ENCODE data around the gene NTM.

Gene NTM

GRCh38 chr11:131514062-131514461 is 143.6 kb downstream of the NTM start:
- H2BK120ac ChIP-seq (ENCODE audit: low read depth, low read length), result no peak overlapping the region
- H3K9me3 ChIP-seq (ENCODE audit: control insufficient read depth, low read length), result no peaks in the 10 kb centered on the region
- H4K8ac ChIP-seq (ENCODE audit: low read length), result no peak overlapping the region
- peaks cover 0 to 20% of the 10 kb centered on the region in 2 experiments for H3K27me3 ChIP-seq (ENCODE audit: control insufficient read depth in 1 of 2, insufficient read depth in 1 of 2, low read length in 2 of 2)
- no peak overlapping the region for H4K91ac ChIP-seq (ENCODE audit: low read length)
- H3K18ac ChIP-seq (ENCODE audit: low read depth in 1 of 2, low read length in 2 of 2), result no peak overlapping the region
- H3K4ac ChIP-seq (ENCODE audit: low read depth in 1 of 2, low read length in 2 of 2), result no peak overlapping the region
- H3K4me1 ChIP-seq (ENCODE audit: control insufficient read depth, insufficient read depth, low read depth, low read length), result no peaks in the 10 kb centered on the region
- H3K4me3 ChIP-seq (ENCODE audit: insufficient read depth in 1 of 2, low read depth in 1 of 2, low read length in 2 of 2), result no peak overlapping the region
- no peak for DNase-seq
- no peak overlapping the region for H2BK12ac ChIP-seq (ENCODE audit: low read length in 2 of 2)
- H2BK5ac ChIP-seq (ENCODE audit: low read depth, low read length, poor library complexity, severe bottlenecking), result no peak overlapping the region
- H3K23ac ChIP-seq (ENCODE audit: low read length in 2 of 2), result no peak overlapping the region
- H3K4me2 ChIP-seq (ENCODE audit: low read length, poor library complexity, severe bottlenecking), result no peak overlapping the region
- no peak overlapping the region for H3K27ac ChIP-seq (ENCODE audit: low read length, poor library complexity, severe bottlenecking)
- H3K9ac ChIP-seq (ENCODE audit: low read length), result no peak overlapping the region
- WGBS, result 61% methylated on average over 3 of the region's 6 CpGs
- H2AK5ac ChIP-seq (ENCODE audit: low read length, severe bottlenecking), result no peak overlapping the region
- no peaks in the 10 kb centered on the region for H3K79me1 ChIP-seq (replicated peaks; ENCODE audit: low read length, poor library complexity, severe bottlenecking)
- H2AFZ ChIP-seq (ENCODE audit: low read depth, low read length), result no peak overlapping the region
- no peak overlapping the region for H3K14ac ChIP-seq (ENCODE audit: low read length in 2 of 2)
- H2BK15ac ChIP-seq (ENCODE audit: low read depth, poor library complexity, severe bottlenecking), result no peak overlapping the region
- H3K36me3 ChIP-seq (ENCODE audit: control insufficient read depth in 1 of 2, insufficient read depth in 2 of 2, low read depth in 1 of 2, low read length in 2 of 2), result no peaks in the 10 kb centered on the region

- Histone ChIP-seq H3K36me3 (ENCODE audit: control insufficient read depth in 1 of 2, insufficient read depth in 2 of 2, low read depth in 1 of 2, low read length in 2 of 2) (no peaks in the 10 kb centered on the region), H3K4ac (ENCODE audit: low read depth in 1 of 2, low read length in 2 of 2) (no peak overlapping the region), H4K8ac (ENCODE audit: low read length) (no peak overlapping the region), H3K23ac (ENCODE audit: low read length in 2 of 2) (no peak overlapping the region), H3K4me2 (ENCODE audit: low read length, poor library complexity, severe bottlenecking) (no peak overlapping the region), H2AK5ac (ENCODE audit: low read length, severe bottlenecking) (no peak overlapping the region), H3K9me3 (ENCODE audit: control insufficient read depth, low read length) (no peaks in the 10 kb centered on the region), H3K27me3 (ENCODE audit: control insufficient read depth in 1 of 2, insufficient read depth in 1 of 2, low read length in 2 of 2) (peaks cover 0 to 4% of the 10 kb centered on the region in 2 experiments), H3K4me3 (ENCODE audit: insufficient read depth in 1 of 2, low read depth in 1 of 2, low read length in 2 of 2) (no peak overlapping the region), H3K79me1 (replicated peaks; ENCODE audit: low read length, poor library complexity, severe bottlenecking) (no peaks in the 10 kb centered on the region), H3K27ac (ENCODE audit: low read length, poor library complexity, severe bottlenecking) (no peak overlapping the region), H3K4me1 (ENCODE audit: control insufficient read depth, insufficient read depth, low read depth, low read length) (no peaks in the 10 kb centered on the region), H2BK5ac (ENCODE audit: low read depth, low read length, poor library complexity, severe bottlenecking) (no peak overlapping the region), H2AFZ (ENCODE audit: low read depth, low read length) (no peak overlapping the region), H3K14ac (ENCODE audit: low read length in 2 of 2) (no peak overlapping the region), H2BK120ac (ENCODE audit: low read depth, low read length) (no peak overlapping the region), H3K18ac (ENCODE audit: low read depth in 1 of 2, low read length in 2 of 2) (no peak overlapping the region), H3K9ac (ENCODE audit: low read length) (no peak overlapping the region), H2BK15ac (ENCODE audit: low read depth, poor library complexity, severe bottlenecking) (no peak overlapping the region), H2BK12ac (ENCODE audit: low read length in 2 of 2) (no peak overlapping the region), H4K91ac (ENCODE audit: low read length) (no peak overlapping the region)
- DNase-seq, result no peak
- no CpG with 5 or more reads among the region's 1 CpG for WGBS
These were observed 148.0 kb downstream of the NTM start for GRCh38 chr11:131518305-131518838.

GRCh38 chr11:131522851-131523250 is 152.4 kb downstream of the NTM start:
- Histone ChIP-seq H3K23ac (ENCODE audit: low read length in 2 of 2) (no peak overlapping the region), H2AK5ac (ENCODE audit: low read length, severe bottlenecking) (no peak overlapping the region), H2BK15ac (ENCODE audit: low read depth, poor library complexity, severe bottlenecking) (no peak overlapping the region), H3K18ac (ENCODE audit: low read depth in 1 of 2, low read length in 2 of 2) (no peak overlapping the region), H2AFZ (ENCODE audit: low read depth, low read length) (no peak overlapping the region), H3K4me1 (ENCODE audit: control insufficient read depth, insufficient read depth, low read depth, low read length) (no peaks in the 10 kb centered on the region), H3K9me3 (ENCODE audit: control insufficient read depth, low read length) (no peaks in the 10 kb centered on the region), H4K91ac (ENCODE audit: low read length) (no peak overlapping the region), H2BK12ac (ENCODE audit: low read length in 2 of 2) (no peak overlapping the region), H3K4me2 (ENCODE audit: low read length, poor library complexity, severe bottlenecking) (no peak overlapping the region), H3K4ac (ENCODE audit: low read depth in 1 of 2, low read length in 2 of 2) (no peak overlapping the region), H4K8ac (ENCODE audit: low read length) (no peak overlapping the region), H3K27me3 (ENCODE audit: control insufficient read depth in 1 of 2, insufficient read depth in 1 of 2, low read length in 2 of 2) (peaks cover 0 to 21% of the 10 kb centered on the region in 2 experiments), H3K79me1 (replicated peaks; ENCODE audit: low read length, poor library complexity, severe bottlenecking) (no peaks in the 10 kb centered on the region), H2BK5ac (ENCODE audit: low read depth, low read length, poor library complexity, severe bottlenecking) (no peak overlapping the region), H3K14ac (ENCODE audit: low read length in 2 of 2) (no peak overlapping the region), H2BK120ac (ENCODE audit: low read depth, low read length) (no peak overlapping the region), H3K9ac (ENCODE audit: low read length) (no peak overlapping the region), H3K27ac (ENCODE audit: low read length, poor library complexity, severe bottlenecking) (no peak overlapping the region), H3K4me3 (ENCODE audit: insufficient read depth in 1 of 2, low read depth in 1 of 2, low read length in 2 of 2) (no peak overlapping the region), H3K36me3 (ENCODE audit: control insufficient read depth in 1 of 2, insufficient read depth in 2 of 2, low read depth in 1 of 2, low read length in 2 of 2) (no peaks in the 10 kb centered on the region)
- 73% methylated on average over 1 of the region's 2 CpGs for WGBS
- no peak for DNase-seq

GRCh38 chr11:131530407-131530806 is 160.0 kb downstream of the NTM start:
- Histone ChIP-seq H3K23ac (ENCODE audit: low read length in 2 of 2) (no peak overlapping the region), H3K14ac (ENCODE audit: low read length in 2 of 2) (no peak overlapping the region), H3K9ac (ENCODE audit: low read length) (no peak overlapping the region), H2AK5ac (ENCODE audit: low read length, severe bottlenecking) (no peak overlapping the region), H2BK15ac (ENCODE audit: low read depth, poor library complexity, severe bottlenecking) (no peak overlapping the region), H2BK12ac (ENCODE audit: low read length in 2 of 2) (no peak overlapping the region), H3K27me3 (ENCODE audit: control insufficient read depth in 1 of 2, insufficient read depth in 1 of 2, low read length in 2 of 2) (peaks cover 0 to 60% of the 10 kb centered on the region in 2 experiments), H3K4me3 (ENCODE audit: insufficient read depth in 1 of 2, low read depth in 1 of 2, low read length in 2 of 2) (no peak overlapping the region), H3K18ac (ENCODE audit: low read depth in 1 of 2, low read length in 2 of 2) (no peak overlapping the region), H3K27ac (ENCODE audit: low read length, poor library complexity, severe bottlenecking) (no peak overlapping the region), H2AFZ (ENCODE audit: low read depth, low read length) (no peak overlapping the region), H4K8ac (ENCODE audit: low read length) (no peak overlapping the region), H2BK5ac (ENCODE audit: low read depth, low read length, poor library complexity, severe bottlenecking) (no peak overlapping the region), H3K4me1 (ENCODE audit: control insufficient read depth, insufficient read depth, low read depth, low read length) (no peaks in the 10 kb centered on the region), H3K4me2 (ENCODE audit: low read length, poor library complexity, severe bottlenecking) (no peak overlapping the region), H4K91ac (ENCODE audit: low read length) (no peak overlapping the region), H3K4ac (ENCODE audit: low read depth in 1 of 2, low read length in 2 of 2) (no peak overlapping the region), H3K9me3 (ENCODE audit: control insufficient read depth, low read length) (no peaks in the 10 kb centered on the region), H3K36me3 (ENCODE audit: control insufficient read depth in 1 of 2, insufficient read depth in 2 of 2, low read depth in 1 of 2, low read length in 2 of 2) (no peaks in the 10 kb centered on the region), H3K79me1 (replicated peaks; ENCODE audit: low read length, poor library complexity, severe bottlenecking) (no peaks in the 10 kb centered on the region), H2BK120ac (ENCODE audit: low read depth, low read length) (no peak overlapping the region)
- no peak for DNase-seq
- WGBS, result 71% methylated on average over 1 of the region's 2 CpGs

Data from mesenchymal stem cell (in vitro differentiated cells and primary cell).